HL-60/S4 (cell line): Measurements from ENCODE around the gene MAML1.
"Not testable (repeated sequence)": the region's sequence is repeated elsewhere in the genome, so short reads cannot be mapped to it uniquely, and the experiment has no call there.

Experiments used
- in situ Hi-C: fragments of 300-500 bp; cut with MboI; formaldehyde crosslinking; loops from 2 replicates; pipeline ENCODE4 v1.14.3; 2022; ENCODE audit warnings: low sequenced_read_pairs

The MAML1 gene

DNA sequence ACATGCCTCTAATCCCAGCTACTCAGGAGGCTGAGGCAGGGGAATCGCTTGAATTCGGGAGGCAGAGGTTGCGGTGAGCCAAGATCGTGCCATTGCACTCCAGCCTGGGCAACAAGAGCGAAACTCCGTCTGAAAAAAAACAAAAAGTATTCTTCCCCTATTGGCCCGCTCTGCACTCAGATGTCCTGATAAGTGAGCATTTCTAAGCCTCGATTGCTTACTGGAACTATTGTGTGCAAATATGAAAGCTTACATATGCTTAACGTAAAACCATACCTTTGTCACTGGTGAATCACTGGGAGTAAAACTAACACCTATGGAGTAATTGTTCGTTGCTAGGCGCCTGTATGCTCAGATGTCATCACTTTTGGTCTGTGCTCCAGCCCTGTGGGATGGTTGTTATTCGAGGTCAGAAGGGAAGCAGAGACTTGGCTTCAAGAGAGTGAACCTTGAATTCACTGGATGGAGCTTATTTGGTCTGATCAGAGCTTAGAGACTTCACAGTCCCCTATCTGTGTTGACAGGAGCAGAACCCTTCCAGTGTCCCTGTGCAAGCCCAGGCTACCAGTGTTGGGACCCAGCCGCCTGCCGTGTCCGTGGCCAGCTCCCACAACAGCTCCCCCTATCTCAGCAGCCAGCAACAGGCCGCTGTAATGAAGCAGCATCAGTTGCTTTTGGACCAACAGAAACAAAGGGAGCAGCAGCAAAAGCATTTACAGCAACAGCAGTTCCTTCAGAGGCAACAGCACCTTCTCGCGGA lies 35.9 kb downstream of the MAML1 start:
- in situ Hi-C loops = no loop called here

- in situ Hi-C loops = no loop called here
Observed at GRCh38 chr5:179769271-179769670, 36.6 kb downstream of the MAML1 start.

DNA sequence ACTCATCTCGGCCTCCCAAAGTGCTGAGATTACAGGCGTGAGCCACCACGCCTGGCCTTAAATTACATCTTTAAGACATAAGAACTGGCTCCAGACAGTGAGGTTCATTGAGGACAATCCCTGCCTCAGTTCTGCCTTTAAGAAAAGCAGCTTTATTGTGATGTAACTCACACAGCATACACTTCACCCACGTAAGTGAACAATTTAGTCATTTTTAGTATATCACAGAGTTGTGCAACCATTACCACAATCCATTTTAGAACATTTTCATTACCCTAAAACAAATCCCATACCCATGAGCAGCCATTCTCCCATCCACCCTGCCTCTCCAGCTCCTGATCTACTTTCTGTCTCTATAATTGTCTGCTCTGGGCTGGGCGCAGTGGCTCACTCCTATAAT lies 37.2 kb downstream of the MAML1 start:
- in situ Hi-C loops = no loop called here

DNA sequence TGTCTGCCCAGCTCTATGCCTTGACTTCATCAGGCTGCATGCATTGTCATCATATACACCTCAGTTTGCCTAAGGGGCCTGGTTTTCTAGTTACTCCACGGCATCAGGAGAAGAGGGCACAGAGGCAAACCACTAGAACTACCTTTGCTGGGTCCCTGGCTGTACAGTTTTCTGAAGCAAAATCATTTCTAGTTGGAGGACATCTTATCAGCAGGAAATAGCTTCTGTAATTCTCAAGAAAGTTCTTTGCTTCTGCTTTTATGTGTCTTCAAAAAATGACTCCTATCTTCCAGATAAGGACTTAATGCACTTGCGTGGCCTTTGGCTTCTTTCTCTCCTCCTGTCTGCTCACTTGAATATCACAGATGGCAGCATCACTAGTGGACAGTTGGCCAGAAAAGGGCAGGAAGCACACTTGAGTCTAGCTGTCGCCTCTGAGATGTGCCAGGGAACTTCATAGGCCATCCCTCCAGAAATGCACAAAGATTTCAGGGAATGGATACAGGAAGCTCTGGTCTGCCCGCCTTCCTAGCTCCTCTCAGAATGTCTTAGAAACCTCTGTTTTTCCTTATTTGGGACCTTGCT lies 38.8 kb downstream of the MAML1 start:
- in situ Hi-C loops = no loop called here

- in situ Hi-C loops = no loop called here
Observed at GRCh38 chr5:179772351-179772750, 39.7 kb downstream of the MAML1 start.

DNA sequence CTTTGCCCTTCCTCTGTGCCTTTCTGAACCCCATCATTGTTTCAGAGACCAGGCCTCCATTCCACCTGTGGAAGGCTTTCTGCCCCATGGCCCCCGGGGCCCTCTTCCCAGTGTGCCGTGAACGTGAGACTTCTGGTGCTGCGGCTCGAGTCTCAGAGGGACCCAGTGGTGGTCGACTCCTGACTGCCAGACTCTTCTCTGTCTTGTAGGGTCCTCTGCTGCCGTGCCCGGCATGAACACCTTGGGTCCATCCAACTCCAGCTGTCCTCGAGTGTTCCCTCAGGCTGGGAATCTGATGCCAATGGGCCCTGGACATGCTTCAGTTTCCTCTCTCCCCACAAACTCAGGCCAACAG lies 41.0 kb downstream of the MAML1 start:
- in situ Hi-C loops = no loop called here

GRCh38 chr5:179774442-179774841 lies 41.8 kb downstream of the MAML1 start:
- in situ Hi-C loops = no loop called here

- in situ Hi-C loops = no loop called here
Observed at GRCh38 chr5:179776411-179776938, 43.9 kb downstream of the MAML1 start.

GRCh38 chr5:179777456-179777855 lies 44.8 kb downstream of the MAML1 start:
- in situ Hi-C loops = no loop called here

DNA sequence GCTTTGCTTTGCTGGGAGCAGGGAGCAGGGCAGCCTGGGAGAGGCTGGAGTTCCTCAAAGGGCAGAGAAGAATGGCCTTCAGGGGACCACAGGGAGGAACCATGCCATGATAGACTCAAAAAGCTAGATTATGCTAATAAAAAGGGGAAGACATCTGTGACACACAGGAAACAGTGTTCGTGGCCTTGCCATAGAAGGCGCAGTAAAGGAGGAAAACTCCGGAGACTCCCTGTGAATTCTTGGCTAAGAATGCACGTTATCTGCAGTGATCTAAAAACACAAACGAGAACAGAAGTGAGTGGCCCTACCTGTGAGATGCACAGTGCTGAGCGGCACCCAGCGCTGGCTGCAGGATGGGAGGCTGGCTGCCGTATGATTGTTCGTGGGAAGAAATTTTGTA lies 45.3 kb downstream of the MAML1 start:
- in situ Hi-C loops = no loop called here

- in situ Hi-C loops = no loop called here
Observed at GRCh38 chr5:179778591-179778990, 46.0 kb downstream of the MAML1 start.

DNA sequence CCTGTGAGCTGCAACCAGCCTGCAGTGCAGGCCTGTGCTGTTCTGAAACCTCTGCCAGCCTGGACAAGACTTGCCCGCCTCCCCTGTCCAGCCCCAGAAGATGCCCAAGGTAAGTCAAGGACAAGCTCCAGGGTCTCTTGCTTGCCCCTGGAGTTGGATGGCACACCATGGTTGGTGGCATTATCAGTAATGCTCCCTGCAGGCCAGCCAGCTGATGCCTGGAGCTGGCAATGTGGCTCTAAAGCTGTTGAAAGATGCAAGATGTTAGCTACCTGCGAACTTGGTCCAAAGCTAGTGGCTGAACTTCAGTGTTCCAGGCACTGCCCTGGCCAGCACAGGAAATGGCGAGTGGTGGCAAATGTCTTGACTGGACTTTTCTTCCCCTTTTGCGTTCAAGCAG lies 47.2 kb downstream of the MAML1 start:
- in situ Hi-C loops = no loop called here

GRCh38 chr5:179780362-179780761 lies 47.7 kb downstream of the MAML1 start:
- in situ Hi-C loops = no loop called here

DNA sequence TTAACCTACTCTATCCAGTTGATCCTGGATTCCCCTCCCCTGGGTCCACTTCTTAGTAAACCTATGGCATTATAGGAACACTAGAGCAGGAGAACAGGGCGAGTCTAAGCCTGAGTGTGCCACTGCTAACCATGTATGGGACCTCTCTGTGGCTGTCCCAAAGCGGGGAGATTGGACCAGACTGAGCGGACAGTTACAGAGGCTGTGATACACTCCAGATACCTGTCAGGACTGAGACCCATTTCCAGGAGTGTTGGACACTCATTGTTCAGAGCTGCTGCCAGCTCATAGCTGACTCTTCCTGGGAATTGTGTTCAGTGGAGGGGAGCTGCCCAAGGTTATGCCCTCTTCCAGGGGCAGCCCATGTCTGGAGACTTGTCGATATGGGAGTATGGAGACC lies 49.2 kb downstream of the MAML1 start:
- in situ Hi-C loops = no loop called here

DNA sequence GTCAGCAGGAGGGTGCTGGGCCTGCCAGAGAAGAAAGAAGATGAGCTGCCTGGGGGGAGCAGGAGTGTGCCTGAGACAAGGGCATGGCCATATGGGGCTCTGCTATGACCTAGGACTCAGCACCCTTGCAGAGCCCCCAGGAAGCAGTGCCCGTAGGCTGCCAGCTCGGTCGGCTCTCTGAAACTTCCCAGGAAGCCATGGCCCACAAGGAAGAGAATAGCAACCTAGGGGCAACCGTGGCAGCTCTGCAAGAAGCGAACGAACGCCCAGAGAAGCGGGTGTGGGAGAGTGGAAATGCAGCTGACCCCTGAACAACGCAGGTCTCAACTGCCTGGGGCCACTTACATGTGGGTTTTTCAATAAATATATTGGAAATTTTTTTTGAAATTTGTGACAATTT lies 50.5 kb downstream of the MAML1 start:
- in situ Hi-C loops = no loop called here

- in situ Hi-C loops = no loop called here
Observed at GRCh38 chr5:179786861-179787260, 54.2 kb downstream of the MAML1 start.

- in situ Hi-C loops = no loop called here
Observed at GRCh38 chr5:179788193-179788854, 55.7 kb downstream of the MAML1 start.

DNA sequence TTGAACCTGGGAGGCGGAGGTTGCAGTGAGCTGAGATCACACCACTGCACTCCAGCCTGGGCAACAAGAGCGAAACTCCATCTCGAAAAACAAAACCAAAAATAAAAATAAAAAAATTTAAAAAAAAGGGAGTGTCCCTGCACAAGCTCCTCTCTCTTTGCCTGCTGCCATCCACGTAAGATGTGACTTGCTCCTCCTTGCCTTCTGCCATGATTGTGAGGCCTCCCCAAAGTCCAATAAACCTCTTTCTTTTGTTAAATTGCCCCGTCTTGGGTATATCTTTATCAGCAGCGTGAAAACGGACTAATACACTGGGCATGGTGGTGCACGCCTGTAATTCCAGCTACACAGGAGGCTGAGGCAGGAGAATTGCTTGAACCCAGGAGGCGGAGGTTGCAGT lies 56.7 kb downstream of the MAML1 start:
- in situ Hi-C loops = not testable (repeated sequence)

GRCh38 chr5:179791881-179792611 lies 59.4 kb downstream of the MAML1 start:
- in situ Hi-C loops = no loop called here

GRCh38 chr5:179792612-179793467 lies 60.2 kb downstream of the MAML1 start:
- in situ Hi-C loops = no loop called here
